Neural cell (in vitro differentiated cells): Measurements from ENCODE around the gene PDHX. TPM values are rescaled to one million over a fixed set of nuclear protein-coding genes. Genes with fewer than 3 reads are reported as not detected.

Experiments used
- H2AFZ ChIP-seq: fragments of 200-600, 300-800 bp; sonication (generic), shearing (Covaris generic); 2 replicates; pipeline ENCODE4 v1.6.0; 2014; ENCODE audit warnings: low read depth, mild to moderate bottlenecking, antibody characterized with exemption, low read length, moderate library complexity
- H3F3A ChIP-seq: fragments of 200-600 bp; shearing (Covaris generic); 2 replicates; pipeline ENCODE4 v1.6.1; 2016; ENCODE audit warnings: mild to moderate bottlenecking, moderate library complexity, mixed read lengths, antibody characterized with exemption, low read length; ENCODE audit not compliant: insufficient read depth, poor library complexity, severe bottlenecking
- H3K27ac ChIP-seq: fragments of 200-600, 300-800 bp; sonication (generic), shearing (Covaris generic); 2 replicates; pipeline ENCODE4 v1.5.1; 2014; ENCODE audit warnings: mild to moderate bottlenecking, low read length, moderate library complexity
- H3K27me3 ChIP-seq: fragments of 300-800, 200-600 bp; sonication (generic), shearing (Covaris generic); 2 replicates; pipeline ENCODE4 v1.6.0; 2014; ENCODE audit warnings: mild to moderate bottlenecking, low read depth, low read length, moderate library complexity; ENCODE audit not compliant: insufficient read depth
- H3K36me3 ChIP-seq: fragments of 300-800, 200-600 bp; sonication (generic), shearing (Covaris generic); 2 replicates; pipeline ENCODE4 v1.5.1; 2014; ENCODE audit warnings: mild to moderate bottlenecking, antibody characterized with exemption, low read length, moderate library complexity; ENCODE audit not compliant: insufficient read depth
- H3K4me2 ChIP-seq: fragments of 300-800, 200-600 bp; sonication (generic), shearing (Covaris generic); 2 replicates; pipeline ENCODE4 v1.6.0; 2014; ENCODE audit warnings: mild to moderate bottlenecking, low read length
- H3K4me3 ChIP-seq: fragments of 300-800, 200-600 bp; sonication (generic), shearing (Covaris generic); 2 replicates; pipeline ENCODE4 v1.5.1; 2014; ENCODE audit warnings: mild to moderate bottlenecking, low read length, moderate library complexity
- H3K79me2 ChIP-seq: fragments of 200-600 bp; shearing (Covaris generic); replicated peaks from 2 replicates; pipeline ENCODE4 v1.6.0; 2014; ENCODE audit warnings: mild to moderate bottlenecking, low read length, moderate library complexity; ENCODE audit not compliant: insufficient read depth
- H3K9ac ChIP-seq: fragments of 300-800, 200-600 bp; sonication (generic), shearing (Covaris generic); 2 replicates; pipeline ENCODE4 v1.6.1; 2016; ENCODE audit warnings: mild to moderate bottlenecking, low read length, mixed read lengths
- H3K9me2 ChIP-seq: fragments of 200-600 bp; shearing (Covaris generic); 2 replicates; pipeline ENCODE4 v1.6.1; 2016; ENCODE audit warnings: mild to moderate bottlenecking, low read length, mixed read lengths; ENCODE audit not compliant: insufficient read depth
- H3K9me3 ChIP-seq: fragments of 200-600, 300-800 bp; sonication (generic), shearing (Covaris generic); 2 replicates; pipeline ENCODE4 v1.6.1; 2016; ENCODE audit warnings: mild to moderate bottlenecking, mixed run types, low read length, moderate library complexity, mixed read lengths
- H4K20me1 ChIP-seq: fragments of 200-600 bp; shearing (Covaris generic); 2 replicates; pipeline ENCODE4 v1.6.1; 2016; ENCODE audit warnings: mild to moderate bottlenecking, mixed run types; ENCODE audit not compliant: insufficient read depth
- CTCF ChIP-seq: fragments of 450-650 bp; IDR thresholded peaks from 2 replicates; pipeline ENCODE4 v1.5.1; 2014; ENCODE audit warnings: antibody characterized with exemption, mild to moderate bottlenecking, moderate library complexity; ENCODE audit not compliant: poor library complexity, severe bottlenecking
- EP300 ChIP-seq: fragments of 450-650 bp; conservative IDR thresholded peaks from 2 replicates; pipeline ENCODE4 v1.6.1; 2014; ENCODE audit warnings: antibody characterized with exemption, mild to moderate bottlenecking, moderate library complexity; ENCODE audit not compliant: poor library complexity, severe bottlenecking
- EZH2 ChIP-seq: fragments of 200-600, 300-800 bp; shearing (Covaris generic), sonication (generic); IDR thresholded peaks from 2 replicates; pipeline ENCODE4 v1.6.1; 2014; ENCODE audit warnings: antibody characterized with exemption, low read length, borderline replicate concordance, mild to moderate bottlenecking; ENCODE audit not compliant: insufficient read depth, poor library complexity, severe bottlenecking
- MXI1 ChIP-seq: fragments of 450-650 bp; conservative IDR thresholded peaks from 2 replicates; pipeline ENCODE4 v1.6.1; 2014; ENCODE audit warnings: antibody characterized with exemption, mild to moderate bottlenecking; ENCODE audit not compliant: poor library complexity, severe bottlenecking
- POLR2AphosphoS5 ChIP-seq: IDR thresholded peaks from 2 replicates; pipeline ENCODE4 v1.6.1; 2012
- RAD21 ChIP-seq: fragments of 450-650 bp; conservative IDR thresholded peaks from 2 replicates; pipeline ENCODE4 v1.6.1; 2014; ENCODE audit warnings: antibody characterized with exemption, mild to moderate bottlenecking, moderate library complexity
- REST ChIP-seq: IDR thresholded peaks from 2 replicates; pipeline ENCODE4 v1.6.1; 2012; ENCODE audit warnings: borderline replicate concordance
- SMC3 ChIP-seq: fragments of 450-650 bp; conservative IDR thresholded peaks from 2 replicates; pipeline ENCODE4 v1.6.1; 2014; ENCODE audit warnings: antibody characterized with exemption, mild to moderate bottlenecking, moderate library complexity; ENCODE audit not compliant: poor library complexity
- TAF1 ChIP-seq: IDR thresholded peaks from 2 replicates; pipeline ENCODE4 v1.6.1; 2012; ENCODE audit warnings: low read depth
- polyA plus RNA-seq: library from polyadenylated mRNA; depleted of rRNA; stranded (reverse); fragments of >200 nt; gene quantifications from 2 replicates; pipeline ENCODE4 v1.2.3, GENCODE V29; 2014

The PDHX gene
- polyA plus RNA-seq, 1 donor from 2014 or later = 59.8 TPM

DNA sequence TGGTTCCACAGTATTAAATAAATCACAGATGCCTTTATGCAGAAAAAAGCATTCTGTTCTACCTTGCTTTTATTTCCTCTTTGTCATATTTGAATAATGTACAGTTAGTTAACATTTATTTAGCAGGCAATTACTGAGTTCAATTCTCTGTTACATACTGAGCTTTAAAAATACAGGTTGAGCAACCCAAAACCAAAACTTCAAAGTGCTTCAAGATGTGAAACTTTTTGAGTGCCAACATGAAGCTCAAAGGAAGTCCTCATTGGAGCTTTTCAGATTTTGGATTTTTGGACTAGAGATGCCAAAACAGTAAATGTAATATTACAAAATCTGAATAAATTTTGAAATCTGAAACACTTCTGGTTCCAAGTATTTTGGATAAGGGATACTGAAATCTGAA, 54.1 kb downstream of the PDHX start:
- Histone ChIP-seq H3K9ac (no peak overlapping the region), H3K79me2 (no peaks in the 10 kb centered on the region), H3K4me2 (no peak overlapping the region), H4K20me1 (no peaks in the 10 kb centered on the region), H3F3A (no peaks in the 10 kb centered on the region), H3K9me2 (no peaks in the 10 kb centered on the region), H3K4me3 (no peak overlapping the region), H3K36me3 (peaks cover 27% of the 10 kb centered on the region), H3K27me3 (no peaks in the 10 kb centered on the region), H3K9me3 (no peaks in the 10 kb centered on the region), H2AFZ (no peak overlapping the region), H3K27ac (no peak overlapping the region)
- TF ChIP-seq POLR2AphosphoS5 (no peak), EP300 (no peak), RAD21 (no peak), REST (no peak), MXI1 (no peak), SMC3 (no peak), TAF1 (no peak), CTCF (no peak), EZH2 (no peak)

DNA sequence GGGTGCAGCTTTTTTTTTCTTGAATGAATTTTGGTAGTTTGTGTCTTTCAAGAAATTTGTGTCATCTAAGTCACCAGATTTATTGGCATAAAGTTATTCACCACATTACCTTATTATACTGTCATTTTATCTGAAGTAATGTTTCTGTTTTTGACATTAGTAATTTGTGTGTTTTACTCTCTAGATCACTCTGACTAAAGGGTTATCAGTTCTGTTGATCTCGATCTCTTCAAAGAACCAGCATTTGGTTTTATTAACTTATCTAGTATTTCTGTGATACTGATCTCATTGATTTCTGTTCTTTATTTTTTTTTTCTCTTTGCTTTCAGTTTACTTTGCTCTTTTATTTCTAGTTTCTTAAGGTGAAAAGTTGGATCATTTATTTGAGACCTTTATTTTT, 55.5 kb downstream of the PDHX start:
- H3K36me3 ChIP-seq = peaks cover 31% of the 10 kb centered on the region

More for the DNA sequence above, 55.5 kb downstream of the PDHX start:
- Histone ChIP-seq H3K4me2 (no peak overlapping the region), H3F3A (no peaks in the 10 kb centered on the region), H3K9ac (no peak overlapping the region), H4K20me1 (no peaks in the 10 kb centered on the region), H2AFZ (no peak overlapping the region), H3K27ac (no peak overlapping the region), H3K27me3 (no peaks in the 10 kb centered on the region), H3K9me2 (no peaks in the 10 kb centered on the region), H3K9me3 (no peaks in the 10 kb centered on the region), H3K4me3 (no peak overlapping the region), H3K79me2 (no peaks in the 10 kb centered on the region)
- TF ChIP-seq EP300 (no peak), RAD21 (no peak), SMC3 (no peak), MXI1 (no peak), POLR2AphosphoS5 (no peak), CTCF (no peak), EZH2 (no peak), TAF1 (no peak), REST (no peak)
